ENCODE measurements around the gene WDR27. TPM values are rescaled to one million over a fixed set of nuclear protein-coding genes. Genes with fewer than 3 reads are reported as not detected.

WDR27 gene
- total and polyA plus RNA-seq, 10 donors = 17.6 to 69.5 (median 45.7) TPM

- peaks cover 0 to 3% (median 0%) of the 10 kb centered on the region in 6 donors for H3K4me1 ChIP-seq
- DNase-seq = no peak
- no peaks in the 10 kb centered on the region for H3K36me3 ChIP-seq
- TF ChIP-seq POLR2A (IDR thresholded peaks at IDR 0.05) = no peak
- TF ChIP-seq POLR2AphosphoS5 (IDR thresholded peaks at IDR 0.05) = no peak
- TF ChIP-seq CTCF (IDR thresholded peaks at IDR 0.05 in 8 of 11, conservative IDR thresholded peaks at IDR 0.05 in 3 of 11) = no peak
- no peak overlapping the region for H3K4me3 ChIP-seq
- intact Hi-C loops (cut with DNase I; ENCODE audit: low total_unique reads) = no loop called here
- H3K27ac ChIP-seq = no peak overlapping the region
- H3K27me3 ChIP-seq (replicated peaks in 1 of 7) = no peaks in the 10 kb centered on the region
- H3K9me3 ChIP-seq = peaks cover 0 to 24% (median 12%) of the 10 kb centered on the region in 8 donors
- 39 to 60% (median 51%) methylated on average over 4 of the region's 4 CpGs for whole genome bisulfite sequencing, 5 donors
Observed at GRCh38 chr6:169409742-169410312, 292.0 kb downstream of the WDR27 start.

DNA sequence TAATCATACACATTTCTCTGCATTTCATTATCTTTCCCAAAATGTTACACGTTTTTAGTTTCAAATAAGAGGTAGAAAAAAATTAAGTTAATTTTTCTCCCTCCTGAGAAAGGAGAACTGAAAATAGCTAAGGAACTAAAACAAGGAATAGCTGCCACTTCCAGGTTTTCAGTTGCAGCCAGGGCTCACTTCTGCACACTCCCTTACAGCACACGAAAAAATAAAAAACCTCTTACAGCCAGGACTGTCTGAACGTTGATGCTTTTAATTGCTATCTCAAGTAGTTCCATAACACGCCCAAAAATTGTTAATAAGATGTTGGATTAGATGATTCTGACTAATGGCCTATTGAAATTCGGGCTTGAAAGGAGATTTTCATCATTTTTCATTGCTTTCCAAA is 294.5 kb downstream of the WDR27 start:
- Histone ChIP-seq H3K4me3 (no peak overlapping the region), H3K36me3 (no peaks in the 10 kb centered on the region), H3K27me3 (replicated peaks in 1 of 7) (no peaks in the 10 kb centered on the region), H3K27ac (no peak overlapping the region), H3K4me1 (peaks cover 0 to 3% (median 0%) of the 10 kb centered on the region in 6 donors), H3K9me3 (peaks cover 0 to 8% (median 0%) of the 10 kb centered on the region in 8 donors)
- no peak for DNase-seq
- WGBS, 5 donors = 49 to 61% (median 55%) methylated on average over 5 of the region's 5 CpGs
- TF ChIP-seq POLR2AphosphoS5 (IDR thresholded peaks at IDR 0.05) = no peak
- TF ChIP-seq CTCF (IDR thresholded peaks at IDR 0.05 in 8 of 11, conservative IDR thresholded peaks at IDR 0.05 in 3 of 11) = no peak
- TF ChIP-seq POLR2A (IDR thresholded peaks at IDR 0.05) = no peak
- intact Hi-C loops (cut with DNase I; ENCODE audit: low total_unique reads) = no loop called here

Other genes with a start within 250 kb of the WDR27 start
- gene C6orf120, start 97 bp upstream of the WDR27 start, total RNA-seq = 10 to 100 TPM; 18.5 to 39.5 (median 24.8) TPM
- gene C6orf120, start 97 bp upstream of the WDR27 start, polyA plus RNA-seq = 10 to 100 TPM in 1 of 3 donors, 1 to 10 TPM in 2; 6.7 to 10.5 (median 9.8) TPM
- gene PHF10, start 22.5 kb upstream of the WDR27 start, total RNA-seq = 100 to 1,000 TPM in 1 of 7 donors, 10 to 100 TPM in 6; 41.0 to 102 (median 67.3) TPM
- 10 to 100 TPM; 36.7 to 53.9 (median 49.6) TPM for gene PHF10, start 22.5 kb upstream of the WDR27 start, polyA plus RNA-seq
- gene DYNLT2, start 49.5 kb upstream of the WDR27 start, total RNA-seq = 1 to 10 TPM; 2.8 to 3.8 (median 3.7) TPM
- 1 to 10 TPM; 3.5 to 3.9 (median 3.6) TPM for gene DYNLT2, start 49.5 kb upstream of the WDR27 start, polyA plus RNA-seq
- 10 to 100 TPM; 23.1 to 37.8 (median 30.9) TPM for gene ERMARD, start 49.6 kb upstream of the WDR27 start, total RNA-seq
- gene ERMARD, start 49.6 kb upstream of the WDR27 start, polyA plus RNA-seq = 10 to 100 TPM; 48.3 to 87.3 (median 57.4) TPM

All from spleen (tissue), 11 donors.